Keratinocyte (primary cell): ENCODE data around the gene ADAM21. TPM values are rescaled to one million over a fixed set of nuclear protein-coding genes. Genes with fewer than 3 reads are reported as not detected.
"Not testable (repeated sequence)": the region's sequence is repeated elsewhere in the genome, so short reads cannot be mapped to it uniquely, and the experiment has no call there.

Experiments used
- DNase-seq: peaks from one replicate; pipeline ENCODE4 v3.0.0-alpha.2; 2011; ENCODE audit warnings: low read depth, missing footprints, low spot score
- FAIRE-seq: peaks from 2 replicates; lab custom pipeline; 2011; peaks lifted over from hg19 to GRCh38; lab: Jason Lieb, UNC
- H2AFZ ChIP-seq: 2 replicates; pipeline ENCODE4 v1.6.0; 2012; ENCODE audit warnings: low read length, control low read depth, inconsistent platforms; ENCODE audit not compliant: control insufficient read depth
- H3K27ac ChIP-seq: 2 replicates; pipeline ENCODE4 v1.5.1; 2011; ENCODE audit warnings: low read length; ENCODE audit not compliant: control insufficient read depth, insufficient read depth
- H3K27me3 ChIP-seq: 3 replicates; pipeline ENCODE4 v1.6.0; 2011; ENCODE audit warnings: low read length; ENCODE audit not compliant: control insufficient read depth, insufficient read depth; ENCODE audit errors: extremely low read depth
- H3K36me3 ChIP-seq, 2 experiments: 2 replicates in 1 of 2; 3 replicates in 1 of 2; pipeline ENCODE4 v1.5.1; 2011; ENCODE audit warnings: low read length in 2 of 2, mild to moderate bottlenecking in 1 of 2; ENCODE audit not compliant: control insufficient read depth in 2 of 2, insufficient read depth in 2 of 2; ENCODE audit errors: extremely low read depth in 1 of 2
- H3K4me1 ChIP-seq: 3 replicates; pipeline ENCODE4 v1.5.1; 2011; ENCODE audit warnings: low read length; ENCODE audit not compliant: control insufficient read depth, insufficient read depth; ENCODE audit errors: extremely low read depth
- H3K4me2 ChIP-seq: 3 replicates; pipeline ENCODE4 v1.6.0; 2011; ENCODE audit warnings: low read depth, low read length; ENCODE audit not compliant: control insufficient read depth, insufficient read depth; ENCODE audit errors: extremely low read depth
- H3K4me3 ChIP-seq, 3 experiments: fragments of 200-600 bp in 1 of 3; sonication (generic) in 1 of 3; 2 replicates in 2 of 3; 3 replicates in 1 of 3; pipeline ENCODE4 v1.5.1; 2011 to 2016; ENCODE audit warnings: low read length in 3 of 3, mild to moderate bottlenecking in 3 of 3, control low read depth in 2 of 3, inconsistent platforms in 1 of 3, low read depth in 1 of 3, mixed read lengths in 1 of 3, mixed run types in 1 of 3, moderate library complexity in 1 of 3; ENCODE audit not compliant: control insufficient read depth in 2 of 3, insufficient read depth in 2 of 3; ENCODE audit errors: extremely low read depth in 1 of 3
- H3K79me2 ChIP-seq: 2 replicates; pipeline ENCODE4 v1.6.0; 2012; ENCODE audit warnings: low read length; ENCODE audit not compliant: control insufficient read depth, insufficient read depth
- H3K9ac ChIP-seq: 3 replicates; pipeline ENCODE4 v1.6.0; 2011; ENCODE audit warnings: low read length; ENCODE audit not compliant: control insufficient read depth, insufficient read depth; ENCODE audit errors: extremely low read depth
- H3K9me1 ChIP-seq: 3 replicates; pipeline ENCODE4 v1.6.0; 2011; ENCODE audit warnings: low read length; ENCODE audit not compliant: control insufficient read depth, insufficient read depth; ENCODE audit errors: extremely low read depth
- H3K9me3 ChIP-seq: 2 replicates; pipeline ENCODE4 v1.5.1; 2012; ENCODE audit warnings: low read depth, low read length; ENCODE audit not compliant: control insufficient read depth
- H4K20me1 ChIP-seq: 3 replicates; pipeline ENCODE4 v1.6.0; 2011; ENCODE audit warnings: low read length; ENCODE audit not compliant: control insufficient read depth, insufficient read depth; ENCODE audit errors: extremely low read depth
- CTCF ChIP-seq, 3 experiments: IDR thresholded peaks in 1 of 3; conservative IDR thresholded peaks in 1 of 3; optimal IDR thresholded peaks in 1 of 3; 2 replicates in 2 of 3; 3 replicates in 1 of 3; pipeline versions ENCODE3 to v1.5.1; 2011; ENCODE audit warnings: low read length in 3 of 3, mild to moderate bottlenecking in 3 of 3, moderate library complexity in 2 of 3, control low read depth in 1 of 3, inconsistent platforms in 1 of 3; ENCODE audit not compliant: insufficient read depth in 2 of 3; ENCODE audit errors: extremely low read depth in 1 of 3
- EZH2 ChIP-seq: IDR thresholded peaks from one replicate; pipeline ENCODE4 v1.6.1; 2012; ENCODE audit warnings: inconsistent platforms, mild to moderate bottlenecking, low read length, moderate library complexity
- dilution Hi-C: fragments of 300-500 bp; cut with MboI; formaldehyde crosslinking; loops from one replicate; pipeline ENCODE4 v1.7.0; 2020; ENCODE audit warnings: low sequenced_read_pairs; ENCODE audit not compliant: extremely low pct_ligation_motif_present
- polyA plus RNA-seq, 5 experiments: library from polyadenylated mRNA; depleted of rRNA in 3 of 5; stranded (reverse) in 3 of 5; stranded (forward) in 1 of 5; unstranded in 1 of 5; fragments of >200 nt; gene quantifications; 1 replicate in 1 of 5; 2 replicates in 3 of 5; 3 replicates in 1 of 5; pipeline versions ENCODE4 v1.2.1 to v1.2.3, GENCODE V29; 2011 to 2012; ENCODE audit warnings: missing spikeins in 2 of 5, low read depth in 1 of 5, low replicate concordance in 1 of 5

ADAM21 gene
- polyA plus RNA-seq, 1 donor (not counting 4 experiments of a cell fraction or from before 2014, with no cell fraction given): 0.69 TPM

- H2AFZ ChIP-seq, H3K9ac ChIP-seq, H3K79me2 ChIP-seq, DNase-seq, H4K20me1 ChIP-seq, H3K27me3 ChIP-seq, H3K36me3 ChIP-seq, H3K9me3 ChIP-seq, H3K27ac ChIP-seq, H3K4me3 ChIP-seq, FAIRE-seq, dilution Hi-C loops, H3K9me1 ChIP-seq, H3K4me1 ChIP-seq, H3K4me2 ChIP-seq: not testable (repeated sequence)
Measured at GRCh38 chr14:70477356-70478105, 25.6 kb downstream of the ADAM21 start.

DNA sequence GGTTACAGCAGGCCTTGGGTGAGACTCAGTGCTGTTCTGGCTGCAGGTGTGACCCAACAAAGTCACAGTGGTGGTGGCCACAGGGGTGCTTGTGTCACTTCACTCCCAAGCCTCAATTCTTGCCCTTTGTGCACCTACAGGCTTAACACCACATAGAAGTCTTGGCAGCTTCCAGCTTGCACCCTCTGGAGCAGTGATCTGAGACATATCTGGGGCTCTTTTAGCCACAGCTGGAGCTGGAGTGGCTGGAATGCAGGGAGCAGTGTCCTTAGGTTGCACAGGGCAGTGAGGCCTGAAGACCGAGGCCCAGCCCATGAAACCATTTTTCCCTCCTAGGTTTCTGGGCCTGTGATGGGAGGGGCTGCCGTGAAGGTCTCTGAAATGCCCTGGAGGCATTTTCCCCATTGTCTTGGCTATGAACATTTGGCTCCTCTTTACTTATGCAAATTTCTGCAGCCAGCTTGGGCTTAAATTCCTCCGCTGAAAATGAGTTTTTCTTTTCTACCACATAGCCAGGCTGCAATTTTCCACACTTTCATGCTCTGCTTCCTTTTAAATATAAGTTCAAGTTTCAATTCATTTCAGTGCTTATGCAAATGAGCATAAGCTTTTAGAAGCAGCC lies 37.7 kb downstream of the ADAM21 start:
- H3K9me1 ChIP-seq: no peaks in the 10 kb centered on the region
- no peaks in the 10 kb centered on the region for H4K20me1 ChIP-seq
- H2AFZ ChIP-seq: no peak overlapping the region
- H3K36me3 ChIP-seq: no peaks in the 10 kb centered on the region
- H3K4me3 ChIP-seq: no peak overlapping the region
- dilution Hi-C loops: no loop called here
- H3K27me3 ChIP-seq: no peaks in the 10 kb centered on the region
- no peaks in the 10 kb centered on the region for H3K4me1 ChIP-seq
- no peak for DNase-seq
- H3K4me2 ChIP-seq: no peak overlapping the region
- TF ChIP-seq EZH2 (no peak), CTCF (optimal IDR thresholded peaks at IDR 0.05 in 1 of 3, IDR thresholded peaks at IDR 0.05 in 1 of 3, conservative IDR thresholded peaks at IDR 0.05 in 1 of 3; ENCODE audit: extremely low read depth in 1 of 3, insufficient read depth in 2 of 3, low read length in 3 of 3) (no peak)
- H3K27ac ChIP-seq: no peak overlapping the region
- no peak overlapping the region for H3K9ac ChIP-seq
- FAIRE-seq: no peak
- H3K9me3 ChIP-seq: peaks cover 4% of the 10 kb centered on the region
- H3K79me2 ChIP-seq: no peaks in the 10 kb centered on the region
